ENCODE results near the gene TUG1.

Gene TUG1

GRCh38 chr22:30968924-30969531 lies at the start of gene TUG1:
Gene TUG1 (plus strand): TSS chr22:30969265.
- peak; percentile 97 for DNase-seq

GRCh38 chr22:30919973-30920372 lies 49.1 kb upstream of the TUG1 start:
- no peak for DNase-seq

GRCh38 chr22:30920407-30920806 lies 48.7 kb upstream of the TUG1 start:
- DNase-seq, result peak; percentile 35

GRCh38 chr22:30921108-30921507 lies 48.0 kb upstream of the TUG1 start:
- no peak for DNase-seq

- DNase-seq, result no peak
Observed at GRCh38 chr22:30922151-30922611, 46.9 kb upstream of the TUG1 start.

GRCh38 chr22:30923168-30923900 lies 45.7 kb upstream of the TUG1 start:
- DNase-seq, result no peak

- DNase-seq, result no peak
Observed at GRCh38 chr22:30925667-30926066, 43.4 kb upstream of the TUG1 start.

- DNase-seq, result no peak
Observed at GRCh38 chr22:30926706-30927105, 42.4 kb upstream of the TUG1 start.

- DNase-seq, result no peak
Observed at GRCh38 chr22:30927806-30928205, 41.3 kb upstream of the TUG1 start.

- no peak for DNase-seq
Observed at GRCh38 chr22:30928401-30928800, 40.7 kb upstream of the TUG1 start.

GRCh38 chr22:30930228-30930627 lies 38.8 kb upstream of the TUG1 start:
- DNase-seq, result no peak

GRCh38 chr22:30931541-30932300 lies 37.3 kb upstream of the TUG1 start:
- no peak for DNase-seq

- DNase-seq, result no peak
Observed at GRCh38 chr22:30932661-30933060, 36.4 kb upstream of the TUG1 start.

- DNase-seq, result no peak
Observed at GRCh38 chr22:30933457-30933856, 35.6 kb upstream of the TUG1 start.

GRCh38 chr22:30934053-30934452 lies 35.0 kb upstream of the TUG1 start:
- no peak for DNase-seq

- no peak for DNase-seq
Observed at GRCh38 chr22:30940685-30941362, 28.2 kb upstream of the TUG1 start.

GRCh38 chr22:30941363-30941740 lies 27.7 kb upstream of the TUG1 start:
- no peak for DNase-seq

GRCh38 chr22:30943368-30943767 lies 25.7 kb upstream of the TUG1 start:
- no peak for DNase-seq

- DNase-seq, result no peak
Observed at GRCh38 chr22:30944986-30945385, 24.1 kb upstream of the TUG1 start.

- no peak for DNase-seq
Observed at GRCh38 chr22:30945653-30946052, 23.4 kb upstream of the TUG1 start.

- no peak for DNase-seq
Observed at GRCh38 chr22:30946354-30946753, 22.7 kb upstream of the TUG1 start.

- DNase-seq, result no peak
Observed at GRCh38 chr22:30947173-30947815, 21.8 kb upstream of the TUG1 start.

Measured in NCI-H146 (cell line).